Endothelial cell of umbilical vein (primary cell): ENCODE measurements around the gene PLCH1. TPM values are rescaled to one million over a fixed set of nuclear protein-coding genes. Genes with fewer than 3 reads are reported as not detected.

Experiments
- BruUV-seq: library from RNA; stranded (reverse); fragments of 400-500 nt; replicated peaks from 2 replicates; lab custom pipeline; 2021; lab: Mats Ljungman, UMichigan
- CTCF ChIA-PET: fragments of 300-600, 350-600 bp; sonication (Branson Sonifier 250); formaldehyde crosslinking; loops from one replicate; lab custom pipeline; 2021; ENCODE audit warnings: antibody characterized with exemption, inconsistent platforms; lab: Charles Lee
- POLR2A ChIA-PET: fragments of 300-600, 350-600 bp; sonication (Branson Sonifier 250); formaldehyde crosslinking; loops from one replicate; lab custom pipeline; 2021; ENCODE audit warnings: antibody characterized with exemption, inconsistent platforms; lab: Charles Lee
- DNase-seq: peaks from one replicate; pipeline ENCODE4 v3.0.0-alpha.2; 2011; ENCODE audit warnings: low read depth, low spot score
- FAIRE-seq: peaks from 2 replicates; lab custom pipeline; 2011; peaks lifted over from hg19 to GRCh38; lab: Jason Lieb, UNC
- H2AFZ ChIP-seq: 2 replicates; pipeline ENCODE4 v1.6.0; 2012; ENCODE audit warnings: low read depth, low read length, control low read depth, inconsistent platforms
- H3K27ac ChIP-seq: 2 replicates; pipeline ENCODE4 v1.5.1; 2011; ENCODE audit warnings: low read depth, mild to moderate bottlenecking, control low read depth, low read length, moderate library complexity; ENCODE audit not compliant: insufficient read depth
- H3K27me3 ChIP-seq, 2 experiments: 2 replicates each; pipeline versions ENCODE4 v1.6.0 to v1.6.1; 2011; ENCODE audit warnings: low read length in 2 of 2, mixed read lengths in 1 of 2; ENCODE audit not compliant: control insufficient read depth in 2 of 2, insufficient read depth in 2 of 2
- H3K36me3 ChIP-seq, 2 experiments: 2 replicates in 1 of 2; 3 replicates in 1 of 2; pipeline ENCODE4 v1.5.1; 2011; ENCODE audit warnings: low read length in 2 of 2, mild to moderate bottlenecking in 1 of 2, moderate library complexity in 1 of 2; ENCODE audit not compliant: control insufficient read depth in 2 of 2, insufficient read depth in 2 of 2; ENCODE audit errors: extremely low read depth in 1 of 2
- H3K4me1 ChIP-seq: 3 replicates; pipeline ENCODE4 v1.5.1; 2011; ENCODE audit warnings: mild to moderate bottlenecking, low read length; ENCODE audit not compliant: control insufficient read depth, insufficient read depth; ENCODE audit errors: extremely low read depth
- H3K4me2 ChIP-seq: 2 replicates; pipeline ENCODE4 v1.6.1; 2011; ENCODE audit warnings: low read length, control low read depth, mixed read lengths; ENCODE audit not compliant: insufficient read depth
- H3K4me3 ChIP-seq, 3 experiments: fragments of 200-600 bp in 1 of 3; sonication (generic), shearing (Covaris generic) in 1 of 3; replicated peaks in 1 of 3; 2 replicates each; pipeline ENCODE4 v1.5.1; 2011 to 2016; ENCODE audit warnings: control low read depth in 3 of 3, low read length in 3 of 3, mild to moderate bottlenecking in 2 of 3, inconsistent platforms in 1 of 3, low read depth in 1 of 3, moderate library complexity in 1 of 3; ENCODE audit not compliant: insufficient read depth in 1 of 3
- H3K79me2 ChIP-seq: 2 replicates; pipeline ENCODE4 v1.6.0; 2012; ENCODE audit warnings: low read length, inconsistent platforms; ENCODE audit not compliant: control insufficient read depth, insufficient read depth
- H3K9ac ChIP-seq: replicated peaks from 2 replicates; pipeline ENCODE3; 2011; ENCODE audit warnings: low read length, control low read depth; ENCODE audit not compliant: insufficient read depth; ENCODE audit errors: extremely low read depth
- H3K9me1 ChIP-seq: replicated peaks from 3 replicates; pipeline ENCODE4 v1.6.0; 2011; ENCODE audit warnings: mild to moderate bottlenecking, low read length; ENCODE audit not compliant: control insufficient read depth, insufficient read depth; ENCODE audit errors: extremely low read depth
- H3K9me3 ChIP-seq: replicated peaks from 2 replicates; pipeline ENCODE4 v1.5.1; 2012; ENCODE audit warnings: low read length, inconsistent platforms; ENCODE audit not compliant: control insufficient read depth, insufficient read depth
- H4K20me1 ChIP-seq: replicated peaks from 2 replicates; pipeline ENCODE3; 2011; ENCODE audit warnings: mild to moderate bottlenecking, low read length; ENCODE audit not compliant: control insufficient read depth, insufficient read depth; ENCODE audit errors: extremely low read depth
- EZH2 ChIP-seq: IDR thresholded peaks from 2 replicates; pipeline ENCODE4 v1.6.1; 2012; ENCODE audit warnings: borderline replicate concordance, low read depth, mild to moderate bottlenecking, moderate library complexity, low read length, inconsistent platforms; ENCODE audit not compliant: severe bottlenecking
- FOS ChIP-seq: IDR thresholded peaks from 2 replicates; pipeline ENCODE4 v1.6.1; 2011; ENCODE audit warnings: mild to moderate bottlenecking, low read length, moderate library complexity, borderline replicate concordance; ENCODE audit not compliant: insufficient read depth
- GATA2 ChIP-seq: IDR thresholded peaks from 2 replicates; pipeline ENCODE4 v1.7.0; 2011; ENCODE audit warnings: low read depth, mild to moderate bottlenecking, moderate library complexity, mixed read lengths, low read length; ENCODE audit not compliant: insufficient read length, insufficient read depth
- JUN ChIP-seq: IDR thresholded peaks from 2 replicates; pipeline ENCODE4 v1.6.1; 2011; ENCODE audit warnings: borderline replicate concordance, low read depth; ENCODE audit not compliant: insufficient read length, insufficient read depth
- MYC ChIP-seq: IDR thresholded peaks from one replicate; pipeline ENCODE4 v1.6.1; 2011; ENCODE audit warnings: mild to moderate bottlenecking, low read depth, low read length
- POLR2A ChIP-seq: IDR thresholded peaks from 2 replicates; pipeline ENCODE4 v1.6.1; 2012; ENCODE audit warnings: low read depth, mild to moderate bottlenecking, control low read depth, low read length
- POLR2AphosphoS5 ChIP-seq: IDR thresholded peaks from 2 replicates; pipeline ENCODE4 v1.6.1; 2012; ENCODE audit warnings: low read depth, mild to moderate bottlenecking, control low read depth, low read length, moderate library complexity; ENCODE audit not compliant: insufficient read depth
- dilution Hi-C: fragments of 300-500 bp; cut with MboI; formaldehyde crosslinking; loops from one replicate; pipeline ENCODE4 v1.15.0; 2019; ENCODE audit warnings: low sequenced_read_pairs; ENCODE audit not compliant: extremely low pct_ligation_motif_present
- intact Hi-C: fragments of 100-400 bp; cut with micrococcal nuclease; formaldehyde crosslinking; loops from one replicate; pipeline ENCODE4 v1.10.0; 2022
- polyA plus RNA-seq, 4 experiments: library from polyadenylated mRNA; depleted of rRNA in 3 of 4; stranded (reverse) in 3 of 4; unstranded in 1 of 4; fragments of >200 nt; gene quantifications; 2 replicates each; pipeline versions ENCODE4 v1.2.1 to v1.2.3, GENCODE V29; 2011 to 2012; ENCODE audit warnings: missing spikeins in 1 of 4
- total RNA-seq: library from RNA; stranded (reverse); gene quantifications from 2 replicates; pipeline ENCODE4 v1.2.3, GENCODE V29; 2021
- TF ChIP-seq, protein P1 (sequence below): IDR thresholded peaks from 2 replicates; pipeline ENCODE4 v1.6.1; 2011; ENCODE audit not compliant: insufficient read depth, insufficient read length
- TF ChIP-seq, protein P2 (sequence below), 2 donors: IDR thresholded peaks; 1 replicate in 1 of 2; 2 replicates in 1 of 2; pipeline ENCODE4 v1.5.1; 2011; ENCODE audit warnings: low read length in 2 of 2, mild to moderate bottlenecking in 2 of 2, moderate library complexity in 2 of 2, control low read depth in 1 of 2, inconsistent platforms in 1 of 2, low read depth in 1 of 2; ENCODE audit not compliant: insufficient read depth in 1 of 2; ENCODE audit errors: extremely low read depth in 1 of 2

The PLCH1 gene
- total and polyA plus RNA-seq, 2 donors (not counting 3 experiments of a cell fraction or from before 2014, with no cell fraction given) = 0.03 TPM; not detected in 1

DNA sequence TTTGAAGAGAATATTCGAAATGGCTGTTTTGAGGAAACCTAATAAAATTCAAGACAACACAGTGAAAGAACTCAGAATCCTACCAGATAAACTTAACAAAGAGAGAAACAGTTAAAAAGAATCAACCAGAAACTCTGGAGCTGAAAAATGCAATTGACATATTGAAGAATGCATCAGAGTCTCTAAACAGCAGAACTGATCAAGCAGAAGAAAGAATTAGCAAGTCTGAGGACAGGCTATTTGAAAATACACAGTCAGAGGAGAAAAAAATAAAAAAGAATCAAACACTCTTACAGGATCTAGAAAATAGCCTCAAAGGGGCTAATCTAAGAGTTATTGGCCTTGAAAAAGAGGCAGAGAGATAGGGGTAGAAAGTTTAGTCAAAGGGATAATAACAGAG is 47.7 kb upstream of the PLCH1 start:
- H3K9me3 ChIP-seq = no peaks in the 10 kb centered on the region
- CTCF ChIA-PET = no interaction called here
- intact Hi-C loops (no loop called here), dilution Hi-C loops (no loop called here)
- no peak overlapping the region for H2AFZ ChIP-seq
- no peak overlapping the region for H3K9ac ChIP-seq
- DNase-seq (no peak), FAIRE-seq (no peak)
- H3K9me1 ChIP-seq = no peaks in the 10 kb centered on the region
- no peak overlapping the region for H3K4me2 ChIP-seq
- TF ChIP-seq, protein P1, sequence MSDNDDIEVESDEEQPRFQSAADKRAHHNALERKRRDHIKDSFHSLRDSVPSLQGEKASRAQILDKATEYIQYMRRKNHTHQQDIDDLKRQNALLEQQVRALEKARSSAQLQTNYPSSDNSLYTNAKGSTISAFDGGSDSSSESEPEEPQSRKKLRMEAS = no peak
- no peak for TF ChIP-seq POLR2A
- TF ChIP-seq MYC = no peak
- TF ChIP-seq EZH2 = no peak
- TF ChIP-seq, protein P2, sequence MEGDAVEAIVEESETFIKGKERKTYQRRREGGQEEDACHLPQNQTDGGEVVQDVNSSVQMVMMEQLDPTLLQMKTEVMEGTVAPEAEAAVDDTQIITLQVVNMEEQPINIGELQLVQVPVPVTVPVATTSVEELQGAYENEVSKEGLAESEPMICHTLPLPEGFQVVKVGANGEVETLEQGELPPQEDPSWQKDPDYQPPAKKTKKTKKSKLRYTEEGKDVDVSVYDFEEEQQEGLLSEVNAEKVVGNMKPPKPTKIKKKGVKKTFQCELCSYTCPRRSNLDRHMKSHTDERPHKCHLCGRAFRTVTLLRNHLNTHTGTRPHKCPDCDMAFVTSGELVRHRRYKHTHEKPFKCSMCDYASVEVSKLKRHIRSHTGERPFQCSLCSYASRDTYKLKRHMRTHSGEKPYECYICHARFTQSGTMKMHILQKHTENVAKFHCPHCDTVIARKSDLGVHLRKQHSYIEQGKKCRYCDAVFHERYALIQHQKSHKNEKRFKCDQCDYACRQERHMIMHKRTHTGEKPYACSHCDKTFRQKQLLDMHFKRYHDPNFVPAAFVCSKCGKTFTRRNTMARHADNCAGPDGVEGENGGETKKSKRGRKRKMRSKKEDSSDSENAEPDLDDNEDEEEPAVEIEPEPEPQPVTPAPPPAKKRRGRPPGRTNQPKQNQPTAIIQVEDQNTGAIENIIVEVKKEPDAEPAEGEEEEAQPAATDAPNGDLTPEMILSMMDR (IDR thresholded peaks at IDR 0.05; ENCODE audit: extremely low read depth in 1 of 2, insufficient read depth in 1 of 2, low read depth in 1 of 2, low read length in 2 of 2) = no peak
- no peak for TF ChIP-seq FOS
- TF ChIP-seq POLR2AphosphoS5 = no peak
- TF ChIP-seq JUN = no peak
- TF ChIP-seq GATA2 = no peak
- no peaks in the 10 kb centered on the region for H4K20me1 ChIP-seq
- H3K36me3 ChIP-seq = no peaks in the 10 kb centered on the region
- BruUV-seq = no TSS peak
- POLR2A ChIA-PET = no interaction called here
- H3K4me1 ChIP-seq = no peaks in the 10 kb centered on the region
- H3K27me3 ChIP-seq = no peaks in the 10 kb centered on the region
- H3K27ac ChIP-seq = no peak overlapping the region
- no peak overlapping the region for H3K4me3 ChIP-seq
- no peaks in the 10 kb centered on the region for H3K79me2 ChIP-seq
